ENCODE measurements around the gene F5. TPM values are rescaled to one million over a fixed set of nuclear protein-coding genes. Genes with fewer than 3 reads are reported as not detected.

F5 gene
- total RNA-seq, 4 donors from 2014 or later = 0.79 to 3.0 (median 1.8) TPM

DNA sequence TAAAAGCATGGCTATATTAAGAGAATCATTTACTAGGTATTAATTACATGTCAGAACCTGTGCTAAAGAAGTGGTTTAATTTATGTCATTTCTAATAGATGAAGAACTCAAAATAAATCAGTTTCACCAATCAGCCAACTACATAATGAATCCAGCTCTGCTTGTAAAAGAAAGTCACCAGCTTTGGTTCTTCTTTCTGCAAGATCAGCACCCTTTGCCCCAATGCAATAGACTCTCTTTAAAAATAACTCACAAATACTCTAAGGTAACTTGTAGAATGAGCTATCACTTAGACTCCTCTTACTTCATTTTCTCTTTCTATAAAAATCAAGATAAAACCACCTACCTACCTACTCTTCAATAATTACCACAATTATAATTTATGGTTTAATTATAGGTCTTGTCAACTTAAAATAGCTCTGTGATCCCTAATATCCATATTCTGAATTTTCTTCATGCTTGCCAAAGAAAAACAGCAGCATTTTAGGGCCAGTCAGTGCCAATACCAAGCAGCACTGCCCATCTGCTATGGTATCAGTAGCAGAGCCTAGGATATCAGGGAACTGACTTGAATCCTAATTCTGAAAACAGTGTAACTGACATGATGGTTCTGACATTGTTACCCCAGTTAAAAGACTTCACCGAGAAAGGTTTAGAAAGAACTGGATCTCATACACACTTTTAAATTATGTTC lies 111.8 kb downstream of the F5 start:
- Histone ChIP-seq H3K9me3 (no peaks in the 10 kb centered on the region), H3K27ac (no peak overlapping the region), H3K27me3 (no peaks in the 10 kb centered on the region), H3K4me1 (peaks cover 0 to 5% of the 10 kb centered on the region in 2 donors), H3K36me3 (peaks cover 5 to 12% of the 10 kb centered on the region in 2 donors), H3K4me3 (replicated peaks in 1 of 3) (no peak overlapping the region)
- TF ChIP-seq, protein P1, sequence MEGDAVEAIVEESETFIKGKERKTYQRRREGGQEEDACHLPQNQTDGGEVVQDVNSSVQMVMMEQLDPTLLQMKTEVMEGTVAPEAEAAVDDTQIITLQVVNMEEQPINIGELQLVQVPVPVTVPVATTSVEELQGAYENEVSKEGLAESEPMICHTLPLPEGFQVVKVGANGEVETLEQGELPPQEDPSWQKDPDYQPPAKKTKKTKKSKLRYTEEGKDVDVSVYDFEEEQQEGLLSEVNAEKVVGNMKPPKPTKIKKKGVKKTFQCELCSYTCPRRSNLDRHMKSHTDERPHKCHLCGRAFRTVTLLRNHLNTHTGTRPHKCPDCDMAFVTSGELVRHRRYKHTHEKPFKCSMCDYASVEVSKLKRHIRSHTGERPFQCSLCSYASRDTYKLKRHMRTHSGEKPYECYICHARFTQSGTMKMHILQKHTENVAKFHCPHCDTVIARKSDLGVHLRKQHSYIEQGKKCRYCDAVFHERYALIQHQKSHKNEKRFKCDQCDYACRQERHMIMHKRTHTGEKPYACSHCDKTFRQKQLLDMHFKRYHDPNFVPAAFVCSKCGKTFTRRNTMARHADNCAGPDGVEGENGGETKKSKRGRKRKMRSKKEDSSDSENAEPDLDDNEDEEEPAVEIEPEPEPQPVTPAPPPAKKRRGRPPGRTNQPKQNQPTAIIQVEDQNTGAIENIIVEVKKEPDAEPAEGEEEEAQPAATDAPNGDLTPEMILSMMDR (IDR thresholded peaks at IDR 0.05) = no peak
- no peak for TF ChIP-seq POLR2A (IDR thresholded peaks at IDR 0.05)
- intact Hi-C loops (cut with DNase I) = no loop called here
- no peak for DNase-seq
- 93 to 97% methylated on average over 1 of the region's 1 CpG for WGBS, 2 donors

GRCh38 chr1:169473347-169473746 lies 112.9 kb downstream of the F5 start:
- intact Hi-C loops (cut with DNase I) = no loop called here
- DNase-seq = no peak
- no peak overlapping the region for H3K4me3 ChIP-seq (replicated peaks in 1 of 3)
- no peaks in the 10 kb centered on the region for H3K9me3 ChIP-seq
- H3K4me1 ChIP-seq = peaks cover 0 to 5% of the 10 kb centered on the region in 2 donors
- 77 to 99% methylated on average over 5 of the region's 5 CpGs for WGBS, 2 donors
- no peak overlapping the region for H3K27ac ChIP-seq
- no peak for TF ChIP-seq POLR2A (IDR thresholded peaks at IDR 0.05)
- TF ChIP-seq, protein P1 (IDR thresholded peaks at IDR 0.05) = no peak
- peaks cover 5 to 12% of the 10 kb centered on the region in 2 donors for H3K36me3 ChIP-seq
- no peaks in the 10 kb centered on the region for H3K27me3 ChIP-seq

- Histone ChIP-seq H3K4me1 (peaks cover 0 to 5% of the 10 kb centered on the region in 2 donors), H3K9me3 (no peaks in the 10 kb centered on the region), H3K36me3 (peaks cover 6 to 12% of the 10 kb centered on the region in 2 donors), H3K4me3 (replicated peaks in 1 of 3) (no peak overlapping the region), H3K27me3 (no peaks in the 10 kb centered on the region), H3K27ac (no peak overlapping the region)
- WGBS, 2 donors = 94 to 96% methylated on average over 3 of the region's 3 CpGs
- no peak for DNase-seq
- intact Hi-C loops (cut with DNase I) = no loop called here
- TF ChIP-seq, protein P1 (IDR thresholded peaks at IDR 0.05) = no peak
- TF ChIP-seq POLR2A (IDR thresholded peaks at IDR 0.05) = no peak
Measured at GRCh38 chr1:169472738-169473137, 113.5 kb downstream of the F5 start.

- Histone ChIP-seq H3K4me3 (replicated peaks in 1 of 3) (no peak overlapping the region), H3K27me3 (no peaks in the 10 kb centered on the region), H3K9me3 (no peaks in the 10 kb centered on the region), H3K4me1 (peaks cover 0 to 5% of the 10 kb centered on the region in 2 donors), H3K27ac (no peak overlapping the region), H3K36me3 (peaks cover 0 to 10% of the 10 kb centered on the region in 2 donors)
- TF ChIP-seq POLR2A (IDR thresholded peaks at IDR 0.05) = no peak
- TF ChIP-seq, protein P1 (IDR thresholded peaks at IDR 0.05) = no peak
- no peak for DNase-seq
- intact Hi-C loops (cut with DNase I) = loop anchor here (5.0 kb wide), 1 partner anchor 73 kb away; no protein-coding TSS in a partner anchor
Measured at GRCh38 chr1:169468982-169469381, 117.3 kb downstream of the F5 start.
